HG03025 (cell line): ENCODE data around the gene DLST.

ENCODE experiments used
- ATAC-seq: cut with Tn5 transposase; IDR thresholded peaks from one replicate; pipeline ENCODE4 v1.9.1; 2021; ENCODE audit warnings: mild to moderate bottlenecking, moderate library complexity; ENCODE audit not compliant: unreplicated experiment, low FRiP score

The DLST gene

GRCh38 chr14:74859757-74860552 is 21.8 kb upstream of the DLST start:
- no peak for ATAC-seq

GRCh38 chr14:74860899-74861733 is 20.6 kb upstream of the DLST start:
- ATAC-seq, result peak; percentile 59

GRCh38 chr14:74861734-74862090 is 20.0 kb upstream of the DLST start:
- no peak for ATAC-seq

GRCh38 chr14:74863274-74863673 is 18.4 kb upstream of the DLST start:
- ATAC-seq, result no peak

GRCh38 chr14:74864198-74864597 is 17.5 kb upstream of the DLST start:
- ATAC-seq, result no peak

- ATAC-seq, result no peak
Measured at GRCh38 chr14:74865156-74865555, 16.6 kb upstream of the DLST start.

- ATAC-seq, result no peak
Measured at GRCh38 chr14:74866708-74867389, 14.9 kb upstream of the DLST start.

GRCh38 chr14:74867673-74868072 is 14.0 kb upstream of the DLST start:
- no peak for ATAC-seq

- no peak for ATAC-seq
Measured at GRCh38 chr14:74868739-74869138, 13.0 kb upstream of the DLST start.

- no peak for ATAC-seq
Measured at GRCh38 chr14:74871819-74872218, 9.9 kb upstream of the DLST start.

- no peak for ATAC-seq
Measured at GRCh38 chr14:74875204-74875603, 6.5 kb upstream of the DLST start.

GRCh38 chr14:74875941-74876913 is 5.5 kb upstream of the DLST start, which contains the start of gene PROX2:
Gene PROX2 (minus strand): TSS chr14:74876145. CDS start chr14:74863834, 12,311 bp downstream.
- ATAC-seq, result no peak

- ATAC-seq, result no peak
Measured at GRCh38 chr14:74879427-74880182, 2.1 kb upstream of the DLST start.

GRCh38 chr14:74882103-74882920 is 596 bp downstream of the DLST start:
- ATAC-seq, result peak; percentile 40

- ATAC-seq, result no peak
Measured at GRCh38 chr14:74886001-74886400, 4.3 kb downstream of the DLST start.

GRCh38 chr14:74888164-74889158 is 6.7 kb downstream of the DLST start:
- ATAC-seq, result no peak

- ATAC-seq, result no peak
Measured at GRCh38 chr14:74890262-74890661, 8.5 kb downstream of the DLST start.
